ENCODE data around the gene KPNB1.
A peak's percentile ranks its signal among the peaks of the same experiment; 100 is the strongest.

The KPNB1 gene

GRCh38 chr17:47690121-47690520 lies 40.4 kb downstream of the KPNB1 start:
- no peak overlapping the region for H3K4me3 ChIP-seq (ENCODE audit: low read length)
- no peak for DNase-seq (ENCODE audit: low read depth)
- TF ChIP-seq CTCF (conservative IDR thresholded peaks at IDR 0.05; ENCODE audit: low read depth, low read length) = no peak

DNA sequence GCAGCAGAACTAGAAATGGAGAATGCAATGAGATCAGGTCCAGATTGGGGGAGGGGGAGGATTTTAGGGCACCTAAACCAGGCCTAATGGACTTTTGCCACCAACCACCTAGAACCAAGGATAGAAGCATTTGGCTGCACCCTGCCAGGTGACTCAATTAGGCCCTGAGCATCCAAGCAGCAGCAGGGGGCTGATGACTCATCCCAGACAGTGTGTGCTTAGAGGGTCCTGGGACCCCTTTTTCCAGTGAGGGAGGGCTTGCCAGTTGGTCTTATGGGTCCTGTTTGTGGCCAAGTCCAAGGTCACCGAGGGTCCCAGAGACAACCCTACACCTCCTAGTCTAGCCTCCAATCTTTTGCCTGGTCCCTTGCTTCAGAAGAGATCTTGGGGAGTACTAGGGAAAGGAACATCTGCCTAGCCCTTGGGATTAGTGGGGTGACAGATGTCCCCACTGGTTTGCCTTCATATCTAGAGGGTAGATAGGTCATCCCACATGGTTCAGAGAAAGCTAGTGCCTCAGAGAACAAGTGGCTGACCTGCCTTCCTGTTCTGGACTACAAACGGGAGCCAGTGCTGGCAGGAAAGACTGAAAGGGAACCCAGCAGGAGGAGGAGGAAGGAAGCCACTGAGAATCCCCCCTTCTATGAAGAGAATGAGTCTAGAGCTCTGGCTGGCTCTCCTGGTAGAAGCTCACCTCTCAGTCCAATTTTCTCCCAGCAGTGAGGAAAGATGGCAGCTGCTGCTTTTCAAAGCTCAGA lies 42.6 kb downstream of the KPNB1 start:
- DNase-seq (ENCODE audit: low read depth) = no peak
- H3K4me3 ChIP-seq (ENCODE audit: low read length) = no peak overlapping the region
- TF ChIP-seq CTCF (conservative IDR thresholded peaks at IDR 0.05; ENCODE audit: low read depth, low read length) = no peak

- TF ChIP-seq CTCF (conservative IDR thresholded peaks at IDR 0.05; ENCODE audit: low read depth, low read length) = no peak
- no peak for DNase-seq (ENCODE audit: low read depth)
- H3K4me3 ChIP-seq (ENCODE audit: low read length) = peak overlapping the region; percentile 57
Measured at GRCh38 chr17:47692895-47693730, 43.4 kb downstream of the KPNB1 start.

DNA sequence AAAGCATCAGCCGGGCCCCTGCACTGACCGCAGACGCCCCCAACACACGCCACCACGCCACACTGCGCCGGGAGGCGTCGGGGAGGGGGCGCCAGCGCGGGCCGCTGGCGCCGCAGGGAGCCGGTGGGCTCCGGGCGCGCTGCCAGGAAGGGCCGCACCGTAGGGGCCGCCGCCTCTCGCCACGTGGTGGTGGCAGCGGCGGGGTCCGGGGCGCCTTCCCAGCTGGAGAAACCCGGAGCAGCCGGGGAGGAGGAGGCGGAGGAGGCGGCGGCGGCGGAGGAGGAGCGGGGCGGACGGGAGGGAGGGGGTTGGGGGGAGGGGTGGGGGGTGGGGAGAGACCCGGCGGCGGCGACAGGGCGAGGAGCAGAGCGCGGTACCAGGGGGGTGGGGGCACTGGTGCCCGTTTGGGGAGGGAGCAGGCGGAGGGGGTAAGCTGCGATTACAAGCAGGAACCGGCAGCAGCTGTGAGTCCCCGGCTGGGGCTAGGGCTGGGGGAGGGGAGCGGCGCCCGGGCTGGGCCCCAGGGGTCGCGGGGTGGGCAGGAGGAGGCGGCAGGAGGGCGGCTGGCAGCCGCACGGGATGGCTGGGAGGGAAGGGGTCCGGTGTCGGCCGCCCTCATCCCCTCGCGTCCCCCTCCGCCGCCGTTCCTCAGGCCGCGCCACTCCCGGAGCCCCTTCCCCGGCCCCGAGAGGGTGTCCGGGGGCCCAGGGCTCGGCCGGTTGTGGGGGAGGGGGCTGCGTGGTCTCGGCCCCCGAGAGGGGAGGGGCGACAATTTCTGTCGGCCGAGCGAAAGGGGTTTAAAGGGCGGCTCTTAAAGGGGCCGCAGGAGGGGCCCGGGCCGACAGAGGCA lies 44.2 kb downstream of the KPNB1 start, which contains the start of gene TBKBP1:
Gene TBKBP1 (plus strand): TSS at position 431 of the 850 bp plus-strand sequence. CDS start 1,952 bp downstream, outside the sequence.
- peak within 1 kb of the TSS; percentile 57 for H3K4me3 ChIP-seq (ENCODE audit: low read length)
- DNase-seq (ENCODE audit: low read depth) = no peak
- TF ChIP-seq CTCF (conservative IDR thresholded peaks at IDR 0.05; ENCODE audit: low read depth, low read length) = no peak

- peak overlapping the region; percentile 57 for H3K4me3 ChIP-seq (ENCODE audit: low read length)
- TF ChIP-seq CTCF (conservative IDR thresholded peaks at IDR 0.05; ENCODE audit: low read depth, low read length) = no peak
- no peak for DNase-seq (ENCODE audit: low read depth)
Measured at GRCh38 chr17:47694581-47695428, 45.1 kb downstream of the KPNB1 start.
